HG02588 (cell line): ENCODE measurements around the gene NPR2.

Source experiments
- ATAC-seq: cut with Tn5 transposase; IDR thresholded peaks from one replicate; pipeline ENCODE4 v1.9.1; 2021; ENCODE audit warnings: mild to moderate bottlenecking, moderate library complexity; ENCODE audit not compliant: unreplicated experiment

NPR2 gene

DNA sequence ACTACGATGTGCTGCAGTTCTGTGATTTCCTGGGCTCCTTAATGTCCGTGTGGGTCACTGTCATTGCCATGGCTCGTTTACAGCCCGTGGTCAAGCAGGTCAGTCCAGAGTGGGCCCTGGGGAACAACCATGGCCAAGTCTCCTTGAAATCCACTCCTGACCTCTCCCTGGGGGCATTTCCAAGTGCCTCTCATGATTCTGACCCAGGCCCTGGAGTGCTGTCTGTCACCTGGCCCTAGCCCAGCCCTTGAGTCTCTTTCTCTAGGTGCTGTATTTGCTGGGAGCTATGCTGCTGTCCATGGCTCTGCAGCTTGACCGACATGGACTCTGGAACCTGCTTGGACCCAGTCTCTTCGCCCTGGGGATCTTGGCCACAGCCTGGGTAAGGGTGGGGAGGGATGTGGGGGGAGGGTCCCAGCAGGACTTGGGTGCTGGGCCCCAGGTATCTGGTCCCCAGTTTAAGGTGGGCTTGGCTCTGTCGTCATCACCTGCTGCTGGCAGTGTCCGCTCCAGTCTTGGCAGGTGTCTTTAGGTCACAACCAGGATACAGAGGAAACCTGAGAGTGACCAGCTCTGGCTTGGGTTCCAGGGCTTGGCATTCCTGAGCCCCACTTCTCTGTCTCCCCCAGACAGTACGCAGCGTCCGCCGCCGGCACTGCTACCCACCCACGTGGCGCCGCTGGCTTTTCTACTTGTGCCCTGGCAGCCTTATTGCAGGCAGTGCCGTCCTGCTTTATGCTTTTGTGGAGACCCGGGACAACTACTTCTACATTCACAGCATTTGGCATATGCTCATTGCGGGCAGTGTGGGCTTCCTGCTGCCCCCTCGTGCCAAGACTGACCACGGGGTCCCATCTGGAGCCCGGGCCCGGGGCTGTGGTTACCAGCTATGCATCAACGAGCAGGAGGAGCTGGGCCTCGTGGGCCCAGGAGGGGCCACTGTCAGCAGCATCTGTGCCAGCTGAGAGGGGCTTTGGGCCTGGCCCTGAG is 61.8 kb downstream of the NPR2 start:
- no peak for ATAC-seq

DNA sequence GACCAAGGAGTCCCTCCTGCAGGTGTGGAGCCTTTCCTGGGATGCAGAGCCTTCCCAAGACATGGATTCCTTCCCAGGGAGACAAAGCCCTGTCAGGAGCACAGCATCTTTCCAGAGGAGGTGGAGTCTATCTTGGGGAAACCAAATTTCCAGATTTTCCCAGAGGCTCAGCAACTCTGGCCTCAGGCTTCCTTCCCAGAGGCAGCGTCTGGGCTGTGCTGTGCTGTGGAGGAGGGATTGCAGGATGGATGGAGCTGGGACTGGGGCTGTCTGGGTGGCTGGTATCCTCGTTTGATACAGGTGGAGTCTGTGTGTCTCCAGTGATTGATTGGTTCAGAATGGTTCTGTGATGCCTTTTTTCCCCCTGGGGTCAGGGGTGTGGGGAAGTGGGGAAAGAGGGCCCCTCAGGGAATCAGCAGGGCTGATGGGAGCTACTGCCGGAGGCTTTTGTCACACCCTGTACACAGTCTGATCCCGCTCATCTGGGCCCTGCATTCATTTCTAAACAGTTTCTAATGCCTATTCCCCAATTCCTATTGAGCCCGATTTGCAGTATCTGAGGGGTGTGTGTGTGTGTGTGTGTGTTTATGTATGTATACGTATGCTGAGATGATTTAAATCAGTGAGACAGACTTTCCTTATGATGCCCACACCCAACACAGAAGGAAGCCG is 62.8 kb downstream of the NPR2 start:
- no peak for ATAC-seq

- no peak for ATAC-seq
Measured at GRCh38 chr9:35856206-35856605, 64.8 kb downstream of the NPR2 start.

- ATAC-seq, result no peak
Measured at GRCh38 chr9:35856882-35857281, 65.5 kb downstream of the NPR2 start.

GRCh38 chr9:35858458-35858857 is 67.1 kb downstream of the NPR2 start:
- ATAC-seq, result no peak
